Astrocyte (in vitro differentiated cells and primary cell): ENCODE measurements around the gene SEPTIN12. TPM values are rescaled to one million over a fixed set of nuclear protein-coding genes. Genes with fewer than 3 reads are reported as not detected.

Source experiments
- total RNA-seq: library from RNA; stranded (reverse); gene quantifications from 2 replicates; pipeline ENCODE4 v1.2.1, GENCODE V29; 2021

The SEPTIN12 gene
- total RNA-seq, 1 donor from 2014 or later, result 5.9 TPM

Other genes with a start within 250 kb of the SEPTIN12 start
- gene CDIP1, start 249.6 kb downstream of the SEPTIN12 start, total RNA-seq, result 56.9 and 64.7 TPM in 2 replicates
- 0.20 and 0.38 TPM in 2 replicates for gene C16orf96, start 232.0 kb downstream of the SEPTIN12 start, total RNA-seq
- gene UBALD1, start 173.5 kb downstream of the SEPTIN12 start, total RNA-seq, result 49.8 and 53.0 TPM in 2 replicates
- 89.0 and 91.5 TPM in 2 replicates for gene MGRN1, start 163.5 kb downstream of the SEPTIN12 start, total RNA-seq
- 42.2 and 43.6 TPM in 2 replicates for gene NUDT16L1, start 94.8 kb downstream of the SEPTIN12 start, total RNA-seq
- 23.7 and 27.2 TPM in 2 replicates for gene ANKS3, start 54.1 kb downstream of the SEPTIN12 start, total RNA-seq
- gene DNAAF8, start 53.8 kb downstream of the SEPTIN12 start, total RNA-seq, result 2.7 and 2.9 TPM in 2 replicates
- 12.2 and 14.6 TPM in 2 replicates for gene ZNF500, start 21.2 kb downstream of the SEPTIN12 start, total RNA-seq
- gene SMIM22, start 7.0 kb upstream of the SEPTIN12 start, total RNA-seq, result not detected in 2 replicates
- 33.6 and 38.0 TPM in 2 replicates for gene ROGDI, start 14.3 kb upstream of the SEPTIN12 start, total RNA-seq
- gene GLYR1, start 58.9 kb upstream of the SEPTIN12 start, total RNA-seq, result 69.9 and 77.8 TPM in 2 replicates
- gene UBN1, start 59.1 kb upstream of the SEPTIN12 start, total RNA-seq, result 42.9 and 45.3 TPM in 2 replicates
- 5.8 and 12.3 TPM in 2 replicates for gene PPL, start 148.8 kb upstream of the SEPTIN12 start, total RNA-seq
- gene SEC14L5, start 170.0 kb upstream of the SEPTIN12 start, total RNA-seq, result 0.12 and 0.32 TPM in 2 replicates
- gene NAGPA, start 245.6 kb upstream of the SEPTIN12 start, total RNA-seq, result 16.1 and 17.4 TPM in 2 replicates